ENCODE results near the gene TMEM106C.
"Not testable (repeated sequence)": the region's sequence is repeated elsewhere in the genome, so short reads cannot be mapped to it uniquely, and the experiment has no call there.

TMEM106C gene

DNA sequence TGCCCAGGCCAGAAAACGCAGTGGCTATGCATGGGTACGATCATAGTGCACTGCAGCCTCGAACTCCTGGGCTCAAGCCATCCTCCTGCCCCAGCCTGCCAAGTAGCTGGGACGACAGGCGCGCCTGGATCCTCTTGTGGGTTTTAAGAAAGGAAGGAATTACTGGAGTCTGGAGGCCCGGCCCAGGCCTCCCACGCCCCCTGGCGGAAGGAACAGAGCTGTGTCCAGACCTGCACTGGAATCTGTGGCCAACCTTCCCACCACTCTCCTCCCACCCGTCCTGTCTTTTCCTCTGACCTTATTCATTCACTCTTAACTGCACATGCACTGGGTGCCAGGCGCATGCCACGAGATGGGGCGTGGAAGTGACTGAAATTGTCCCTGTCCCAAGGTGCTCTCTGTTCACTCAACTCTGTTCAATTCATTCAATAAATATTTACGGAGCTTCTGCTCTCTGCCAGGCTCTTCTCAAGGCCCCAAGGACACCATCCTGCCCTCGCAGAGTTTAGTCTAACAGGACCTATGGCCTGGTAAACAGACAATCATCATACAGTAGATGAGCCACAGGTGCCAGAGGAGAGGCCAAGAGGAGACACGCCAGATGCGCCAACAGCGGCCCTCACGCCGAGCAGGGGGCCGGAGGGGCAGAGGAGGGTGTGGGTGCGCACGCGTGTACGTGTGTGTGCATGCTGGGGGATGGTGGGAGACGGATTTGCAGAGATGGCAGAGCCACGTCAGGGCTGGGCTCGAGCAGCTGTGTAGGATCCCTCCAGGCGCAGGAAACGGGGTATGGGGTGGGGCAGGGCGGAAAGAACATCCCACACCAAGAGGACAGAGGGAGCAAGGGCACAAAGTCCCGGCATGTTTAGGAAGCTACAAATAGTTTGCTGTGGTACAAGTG lies 13.7 kb upstream of the TMEM106C start:
- peak; percentile 95 for DNase-seq

GRCh38 chr12:47950856-47951468 lies 12.4 kb upstream of the TMEM106C start:
- DNase-seq = no peak

DNA sequence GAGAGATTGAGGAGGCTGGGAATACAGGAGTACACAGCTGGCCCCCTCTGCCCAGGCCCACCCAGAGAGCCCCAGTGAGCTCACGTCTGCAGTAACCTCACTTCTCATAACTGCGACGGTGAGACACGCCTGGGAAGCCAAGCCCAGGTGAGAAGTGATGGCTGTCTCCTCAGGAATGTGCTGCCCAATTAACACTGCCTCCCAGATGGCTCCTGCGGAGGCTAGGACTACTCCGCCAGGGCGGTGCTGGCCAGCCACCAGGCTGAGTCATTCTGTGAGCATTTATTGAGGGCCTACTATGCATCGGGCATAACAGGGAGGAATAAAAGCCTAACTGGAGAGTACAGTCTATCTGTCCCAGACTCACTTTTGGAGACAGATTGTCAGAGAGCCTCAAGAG lies 9.3 kb upstream of the TMEM106C start:
- DNase-seq = no peak

GRCh38 chr12:47954467-47955045 lies 8.8 kb upstream of the TMEM106C start:
- DNase-seq = no peak

GRCh38 chr12:47955059-47955458 lies 8.3 kb upstream of the TMEM106C start:
- DNase-seq = no peak

GRCh38 chr12:47957671-47958070 lies 5.7 kb upstream of the TMEM106C start:
- DNase-seq = not testable (repeated sequence)

DNA sequence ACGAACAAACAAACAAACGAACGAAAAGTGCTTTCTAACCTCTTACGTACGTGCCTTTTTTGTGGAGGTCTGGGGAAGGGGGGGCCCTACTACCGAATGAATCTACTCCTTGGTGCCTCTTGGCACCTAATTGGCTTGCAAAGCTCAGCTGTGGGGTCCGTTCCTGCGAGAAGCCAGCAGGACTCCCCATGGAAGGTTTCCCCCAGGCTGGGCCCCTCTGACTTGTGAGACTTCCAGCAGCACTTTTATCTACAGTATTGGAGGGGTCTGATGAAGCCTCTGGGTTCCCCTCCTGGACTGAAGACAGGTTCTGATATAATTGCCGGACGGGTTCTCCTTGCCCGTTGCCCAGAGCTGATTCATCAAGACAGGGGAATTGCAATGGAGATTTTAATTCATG lies 1.2 kb upstream of the TMEM106C start:
- DNase-seq = no peak

DNA sequence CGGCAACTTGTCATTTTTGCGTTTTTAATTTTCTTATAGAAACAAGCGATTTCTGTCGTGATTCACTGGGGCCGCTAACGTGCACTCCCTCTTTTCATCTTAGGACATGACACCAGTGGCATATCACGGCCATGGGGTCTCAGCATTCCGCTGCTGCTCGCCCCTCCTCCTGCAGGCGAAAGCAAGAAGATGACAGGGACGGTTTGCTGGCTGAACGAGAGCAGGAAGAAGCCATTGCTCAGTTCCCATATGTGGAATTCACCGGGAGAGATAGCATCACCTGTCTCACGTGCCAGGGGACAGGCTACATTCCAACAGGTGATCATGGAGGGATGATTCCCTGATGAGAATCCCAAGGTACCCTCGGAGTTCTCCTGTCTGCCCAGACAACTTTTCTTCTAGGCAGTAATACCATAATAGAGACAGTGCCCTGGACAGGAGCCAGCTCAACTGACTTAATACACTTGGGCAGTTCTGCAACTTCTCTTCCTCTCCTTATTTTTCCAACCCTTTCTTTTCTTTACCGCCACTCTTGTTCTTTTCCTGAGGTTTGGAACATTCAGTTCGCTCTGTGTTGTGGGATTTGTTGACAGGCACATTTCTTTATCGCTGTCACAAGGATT lies 821 bp downstream of the TMEM106C start:
- no peak for DNase-seq

GRCh38 chr12:47965581-47965980 lies 2.2 kb downstream of the TMEM106C start:
- DNase-seq = no peak

- DNase-seq = no peak
These were observed 4.3 kb downstream of the TMEM106C start for GRCh38 chr12:47967461-47968321.

- DNase-seq = no peak
These were observed 6.4 kb downstream of the TMEM106C start for GRCh38 chr12:47969845-47970244.

GRCh38 chr12:47970843-47971242 lies 7.4 kb downstream of the TMEM106C start:
- DNase-seq = no peak

- no peak for DNase-seq
These were observed 9.5 kb downstream of the TMEM106C start for GRCh38 chr12:47972895-47973294.

DNA sequence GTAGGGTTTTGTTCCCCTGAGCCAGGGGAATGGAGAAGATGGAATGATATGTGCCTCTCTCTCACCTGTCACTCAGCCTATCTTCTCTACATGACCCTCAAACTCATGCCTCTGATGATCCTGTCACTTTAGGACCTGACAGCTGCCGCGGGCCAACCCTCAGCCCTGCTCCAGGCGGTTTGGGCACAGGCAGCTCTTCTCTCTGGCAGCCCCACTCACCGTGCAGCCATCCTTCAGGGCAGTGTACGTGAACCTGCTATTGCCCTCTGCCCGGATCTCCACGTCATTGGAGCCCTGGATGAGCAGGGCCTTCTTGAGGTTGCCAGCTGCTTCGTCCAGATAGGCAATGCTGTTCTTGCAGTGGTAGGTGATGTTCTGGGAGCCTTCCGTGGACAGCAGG lies 10.5 kb downstream of the TMEM106C start:
- no peak for DNase-seq

GRCh38 chr12:47975036-47975620 lies 11.7 kb downstream of the TMEM106C start:
- no peak for DNase-seq

DNA sequence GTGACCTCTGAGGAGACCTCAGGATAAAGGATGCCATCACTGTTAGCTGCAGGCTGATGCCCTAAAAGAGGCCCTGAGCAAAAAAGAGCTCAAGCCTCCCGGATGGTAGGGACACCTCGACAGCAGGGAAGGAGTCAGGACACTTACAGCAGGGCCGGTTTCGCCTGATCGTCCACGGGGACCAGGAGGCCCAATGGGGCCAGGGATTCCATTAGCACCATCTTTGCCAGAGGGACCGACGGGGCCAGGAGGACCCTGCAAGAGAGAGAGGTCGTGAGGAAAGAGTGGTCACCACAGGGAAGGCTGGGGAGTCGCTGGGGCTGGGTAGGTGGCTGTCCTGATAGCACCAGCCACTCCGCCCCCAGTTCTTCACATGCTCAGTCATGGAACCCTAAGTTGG lies 12.4 kb downstream of the TMEM106C start:
- no peak for DNase-seq

- no peak for DNase-seq
These were observed 13.8 kb downstream of the TMEM106C start for GRCh38 chr12:47977046-47977771.

- DNase-seq = no peak
These were observed 14.6 kb downstream of the TMEM106C start for GRCh38 chr12:47977772-47978597.

GRCh38 chr12:47978598-47978873 lies 15.1 kb downstream of the TMEM106C start:
- no peak for DNase-seq

GRCh38 chr12:47979166-47979565 lies 15.8 kb downstream of the TMEM106C start:
- DNase-seq = no peak

DNA sequence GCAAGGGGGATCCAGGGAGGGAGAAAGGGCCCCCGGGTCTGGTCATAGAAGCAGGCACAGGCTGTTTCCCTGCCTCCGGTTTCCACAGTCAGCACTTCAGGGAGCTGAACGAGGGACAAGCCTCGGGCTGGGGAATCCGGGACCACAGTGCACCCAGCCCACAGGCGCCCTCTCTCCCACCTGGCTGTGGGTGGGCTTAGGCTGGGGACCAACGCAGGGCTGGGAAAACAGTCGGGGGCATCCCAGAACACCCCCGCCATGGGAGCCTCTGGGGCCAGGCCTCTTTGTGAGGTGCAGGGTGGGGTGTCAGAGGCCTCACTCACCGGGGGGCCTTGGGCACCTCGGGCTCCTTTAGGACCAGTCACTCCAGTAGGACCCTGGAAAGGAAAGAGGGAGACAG lies 16.3 kb downstream of the TMEM106C start:
- DNase-seq = no peak
